BE2C (cell line): Measurements from ENCODE around the gene CAMTA1.

ENCODE experiments used
- DNase-seq: peaks from one replicate; pipeline ENCODE4 v3.0.0-alpha.2; 2020
- H3K27me3 ChIP-seq: fragments of 250-450 bp; sonication (Bioruptor Pico); 2 replicates; pipeline ENCODE4 v1.5.1; 2020; ENCODE audit warnings: mild to moderate bottlenecking
- H3K36me3 ChIP-seq: fragments of 250-450 bp; sonication (Bioruptor Pico); 2 replicates; pipeline ENCODE4 v1.5.1; 2020; ENCODE audit warnings: mild to moderate bottlenecking
- H3K4me1 ChIP-seq: fragments of 250-450 bp; sonication (Bioruptor Pico); 2 replicates; pipeline ENCODE4 v1.5.1; 2020
- H3K4me3 ChIP-seq: 2 replicates; pipeline ENCODE4 v1.5.1; 2011; ENCODE audit warnings: low read depth, low read length
- H3K9me3 ChIP-seq: fragments of 250-450 bp; sonication (Bioruptor Pico); 2 replicates; pipeline ENCODE4 v1.5.1; 2020
- TF ChIP-seq, protein P1 (sequence below): IDR thresholded peaks from 2 replicates; pipeline ENCODE4 v1.5.1; 2012; ENCODE audit warnings: mild to moderate bottlenecking, low read depth, low read length

Gene CAMTA1

DNA sequence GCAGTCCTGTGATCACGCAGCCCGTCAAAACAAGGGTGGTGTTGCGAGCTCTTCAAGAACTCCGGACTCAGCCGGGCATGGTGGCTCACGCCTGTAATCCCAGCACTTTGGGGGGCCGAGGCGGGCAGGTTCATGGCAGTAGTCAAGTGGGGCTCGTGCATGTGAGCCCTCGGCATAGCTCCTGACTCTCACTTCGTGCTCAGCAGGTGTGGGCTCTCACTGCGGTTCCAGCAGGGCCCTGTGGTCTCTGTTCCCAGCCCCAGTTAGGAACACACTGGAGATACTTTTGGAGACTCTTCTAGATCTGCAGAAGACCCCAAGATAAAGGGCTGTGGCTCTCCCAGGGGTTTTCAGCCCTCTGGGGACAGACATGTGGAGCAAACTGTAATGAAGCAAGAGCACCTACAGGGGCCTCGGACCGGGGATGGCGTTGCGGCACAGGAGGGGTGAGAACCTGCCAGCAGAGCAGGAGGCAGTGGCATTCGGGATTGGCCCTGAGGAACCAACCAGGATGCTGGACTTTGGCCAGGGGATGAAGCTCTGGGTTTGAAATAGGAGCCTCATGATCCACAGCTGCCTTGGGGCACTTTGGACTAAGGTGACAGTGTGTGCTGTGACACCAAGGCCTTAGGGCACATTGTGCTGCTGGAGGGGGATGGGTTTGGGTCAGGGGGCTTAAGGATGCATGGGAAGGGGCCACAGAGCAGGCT, 443.2 kb downstream of the CAMTA1 start:
- H3K4me3 ChIP-seq, result no peak overlapping the region
- no peaks in the 10 kb centered on the region for H3K9me3 ChIP-seq
- H3K4me1 ChIP-seq, result no peaks in the 10 kb centered on the region
- DNase-seq, result no peak
- TF ChIP-seq, protein P1, sequence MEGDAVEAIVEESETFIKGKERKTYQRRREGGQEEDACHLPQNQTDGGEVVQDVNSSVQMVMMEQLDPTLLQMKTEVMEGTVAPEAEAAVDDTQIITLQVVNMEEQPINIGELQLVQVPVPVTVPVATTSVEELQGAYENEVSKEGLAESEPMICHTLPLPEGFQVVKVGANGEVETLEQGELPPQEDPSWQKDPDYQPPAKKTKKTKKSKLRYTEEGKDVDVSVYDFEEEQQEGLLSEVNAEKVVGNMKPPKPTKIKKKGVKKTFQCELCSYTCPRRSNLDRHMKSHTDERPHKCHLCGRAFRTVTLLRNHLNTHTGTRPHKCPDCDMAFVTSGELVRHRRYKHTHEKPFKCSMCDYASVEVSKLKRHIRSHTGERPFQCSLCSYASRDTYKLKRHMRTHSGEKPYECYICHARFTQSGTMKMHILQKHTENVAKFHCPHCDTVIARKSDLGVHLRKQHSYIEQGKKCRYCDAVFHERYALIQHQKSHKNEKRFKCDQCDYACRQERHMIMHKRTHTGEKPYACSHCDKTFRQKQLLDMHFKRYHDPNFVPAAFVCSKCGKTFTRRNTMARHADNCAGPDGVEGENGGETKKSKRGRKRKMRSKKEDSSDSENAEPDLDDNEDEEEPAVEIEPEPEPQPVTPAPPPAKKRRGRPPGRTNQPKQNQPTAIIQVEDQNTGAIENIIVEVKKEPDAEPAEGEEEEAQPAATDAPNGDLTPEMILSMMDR, result no peak
- no peaks in the 10 kb centered on the region for H3K27me3 ChIP-seq
- H3K36me3 ChIP-seq, result no peaks in the 10 kb centered on the region

DNA sequence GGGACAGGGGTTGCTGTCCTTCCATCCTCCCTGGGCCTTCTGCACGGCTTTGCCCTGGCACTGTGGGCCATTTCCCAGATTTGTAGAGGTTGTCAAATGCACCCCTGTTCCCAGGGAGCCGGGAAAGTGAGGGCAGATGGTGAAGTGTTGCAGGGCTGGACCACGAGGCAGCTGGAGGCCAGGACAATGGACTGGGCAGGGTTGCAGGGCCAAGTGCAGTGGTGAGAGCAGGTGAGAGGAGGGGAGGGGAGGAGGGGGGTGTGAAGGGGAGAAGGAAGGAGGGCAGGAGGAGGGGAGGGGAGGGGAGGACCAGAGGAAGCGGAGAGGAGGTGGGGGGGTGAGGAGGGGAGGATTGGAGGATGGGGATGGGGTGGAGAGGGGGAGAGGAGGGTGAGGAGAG, 443.9 kb downstream of the CAMTA1 start:
- TF ChIP-seq, protein P1, result no peak
- H3K4me3 ChIP-seq, result no peak overlapping the region
- H3K36me3 ChIP-seq, result no peaks in the 10 kb centered on the region
- no peak for DNase-seq
- H3K4me1 ChIP-seq, result no peaks in the 10 kb centered on the region
- no peaks in the 10 kb centered on the region for H3K9me3 ChIP-seq
- no peaks in the 10 kb centered on the region for H3K27me3 ChIP-seq

DNA sequence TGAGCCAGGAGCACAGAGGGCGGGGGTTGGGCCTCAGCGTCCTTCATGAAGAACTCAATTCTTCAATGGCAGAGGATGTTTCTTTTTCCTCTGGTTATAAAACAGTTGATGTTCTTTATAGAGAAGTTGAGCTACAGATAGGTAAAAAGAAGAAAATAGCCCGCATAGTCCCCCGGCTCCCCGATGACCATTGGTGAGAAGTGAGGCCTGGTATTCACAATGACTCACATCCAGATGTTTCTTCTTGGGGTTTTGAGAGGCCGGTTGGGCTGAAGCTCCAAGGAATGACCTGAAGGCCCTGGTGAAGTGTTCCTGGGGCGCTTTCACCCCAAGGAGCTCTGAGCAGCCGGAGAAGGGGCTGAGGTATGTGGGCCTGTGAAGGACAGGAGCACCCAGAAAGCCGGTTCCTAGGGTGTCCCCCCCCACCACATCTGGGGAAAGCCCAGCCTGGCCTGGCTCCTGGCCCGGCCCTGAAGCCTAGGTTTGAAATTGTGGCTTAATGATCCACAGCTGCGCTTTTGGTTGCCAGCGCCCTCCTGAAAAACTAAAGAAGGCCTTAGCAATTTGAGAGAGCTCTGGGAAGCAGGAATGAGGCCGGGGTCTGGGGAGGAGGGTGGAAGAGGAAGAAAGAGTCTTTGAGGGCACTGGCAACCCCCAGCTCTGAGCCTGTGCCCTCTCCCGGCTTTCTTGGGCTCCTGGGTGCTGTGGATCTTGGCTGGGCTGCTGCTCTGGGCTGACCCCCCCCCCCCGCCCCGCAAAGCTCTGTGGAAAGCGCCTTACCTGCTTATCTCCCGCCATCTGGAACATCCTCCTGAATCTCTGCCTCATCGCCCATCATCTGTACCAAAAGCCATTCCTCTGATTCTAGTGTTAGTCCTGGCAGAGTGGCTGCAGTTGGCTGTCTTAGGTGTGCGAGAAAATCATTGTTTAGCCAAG, 444.7 kb downstream of the CAMTA1 start:
- no peak overlapping the region for H3K4me3 ChIP-seq
- TF ChIP-seq, protein P1, result no peak
- no peaks in the 10 kb centered on the region for H3K36me3 ChIP-seq
- no peaks in the 10 kb centered on the region for H3K4me1 ChIP-seq
- no peak for DNase-seq
- H3K9me3 ChIP-seq, result no peaks in the 10 kb centered on the region
- no peaks in the 10 kb centered on the region for H3K27me3 ChIP-seq

DNA sequence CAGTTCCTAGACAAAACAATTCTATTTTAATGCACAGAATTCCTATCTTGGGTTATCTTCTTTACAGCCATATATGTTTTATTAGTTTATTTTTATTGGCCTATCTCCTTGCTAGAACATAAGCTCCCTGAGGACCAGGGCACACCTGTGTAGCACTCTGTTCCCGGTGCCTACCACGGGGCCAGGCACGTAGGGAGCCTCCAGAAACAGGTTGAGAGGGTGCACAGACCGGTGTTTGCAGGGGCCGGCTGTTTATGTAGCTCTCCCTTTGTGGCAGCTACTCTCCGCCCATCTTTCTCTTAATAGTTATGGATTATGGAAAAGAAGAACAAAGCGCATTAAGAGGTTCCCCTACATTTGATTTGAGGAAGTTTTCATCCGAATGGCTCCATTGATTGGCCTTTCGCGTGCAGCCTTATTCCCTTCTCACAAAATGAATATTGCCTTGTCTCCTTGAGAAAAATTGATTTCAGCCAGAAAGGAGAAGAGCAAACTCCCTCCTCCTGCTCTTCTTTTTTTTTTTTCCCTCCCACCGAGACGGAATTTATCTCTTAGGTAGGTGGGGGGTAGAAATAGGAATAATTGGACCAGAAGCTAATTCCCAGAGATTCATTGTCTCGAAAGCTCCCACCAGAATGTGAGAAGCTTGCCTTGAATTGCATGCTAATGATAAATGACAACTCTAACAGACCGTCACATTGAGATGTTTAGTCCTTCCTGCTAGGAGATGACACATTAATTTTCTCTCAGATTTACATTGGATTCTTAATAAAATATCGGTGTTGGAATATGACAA, 447.4 kb downstream of the CAMTA1 start:
- Histone ChIP-seq H3K4me3 (no peak overlapping the region), H3K4me1 (no peaks in the 10 kb centered on the region), H3K9me3 (no peaks in the 10 kb centered on the region), H3K27me3 (no peaks in the 10 kb centered on the region), H3K36me3 (no peaks in the 10 kb centered on the region)
- TF ChIP-seq, protein P1, result no peak
- DNase-seq, result no peak

DNA sequence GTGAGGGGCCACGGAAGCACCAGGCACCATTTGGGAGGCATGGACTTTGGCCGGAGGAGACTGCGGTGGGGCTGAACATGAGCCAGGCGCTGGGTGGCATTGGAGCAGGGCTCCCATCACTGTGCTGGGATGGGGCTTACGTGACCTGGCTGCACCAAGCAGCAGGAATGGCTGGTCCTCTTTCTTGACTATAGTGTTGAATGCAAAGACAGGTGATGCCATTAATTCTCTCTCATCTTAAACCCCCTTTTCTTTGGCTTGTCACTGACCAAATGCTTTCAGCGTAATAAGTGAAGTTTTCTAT, 447.9 kb downstream of the CAMTA1 start:
- Histone ChIP-seq H3K9me3 (no peaks in the 10 kb centered on the region), H3K4me1 (no peaks in the 10 kb centered on the region), H3K36me3 (no peaks in the 10 kb centered on the region), H3K27me3 (no peaks in the 10 kb centered on the region), H3K4me3 (no peak overlapping the region)
- DNase-seq, result no peak
- TF ChIP-seq, protein P1, result no peak
